H1 (cell line): ENCODE data around the gene JAKMIP1. TPM values are rescaled to one million over a fixed set of nuclear protein-coding genes. Genes with fewer than 3 reads are reported as not detected.

ENCODE experiments used
- CTCF ChIA-PET: fragments of 300-600 bp; sonication (Branson Sonifier 250); formaldehyde crosslinking; loops from one replicate; lab custom pipeline; 2021; ENCODE audit not compliant: partially characterized antibody; lab: Charles Lee
- POLR2A ChIA-PET: fragments of 300-600 bp; sonication (Branson Sonifier 250); formaldehyde crosslinking; loops from one replicate; lab custom pipeline; 2021; ENCODE audit warnings: inconsistent platforms; ENCODE audit not compliant: partially characterized antibody; lab: Charles Lee
- DNase-seq, 2 experiments: peaks; one replicate each; pipeline versions ENCODE4 v3.0.0 to v3.0.0-alpha.2; 2010 to 2022; ENCODE audit warnings: low spot score in 2 of 2, low read depth in 1 of 2, mixed read lengths in 1 of 2
- FAIRE-seq: peaks from 2 replicates; lab custom pipeline; 2011; peaks lifted over from hg19 to GRCh38; lab: Jason Lieb, UNC
- H2AFZ ChIP-seq: 2 replicates; pipeline ENCODE4 v1.8.1; 2012; ENCODE audit warnings: low read length, inconsistent platforms
- H2AK5ac ChIP-seq: 2 replicates; pipeline ENCODE4 v1.6.1; 2013; ENCODE audit warnings: low read depth, low read length
- H2BK120ac ChIP-seq: replicated peaks from 2 replicates; pipeline ENCODE3; 2013; ENCODE audit warnings: low read depth, low read length, inconsistent platforms
- H2BK12ac ChIP-seq: 2 replicates; pipeline ENCODE4 v1.6.1; 2013; ENCODE audit warnings: low read depth, low read length
- H2BK15ac ChIP-seq: 2 replicates; pipeline ENCODE4 v1.6.1; 2013; ENCODE audit warnings: low read length
- H2BK20ac ChIP-seq: 2 replicates; pipeline ENCODE4 v1.6.1; 2013; ENCODE audit warnings: low read length
- H2BK5ac ChIP-seq: 2 replicates; pipeline ENCODE4 v1.6.1; 2013; ENCODE audit warnings: low read depth, low read length
- H3K14ac ChIP-seq: 2 replicates; pipeline ENCODE4 v1.6.1; 2013; ENCODE audit warnings: inconsistent platforms; ENCODE audit not compliant: insufficient read length
- H3K18ac ChIP-seq: 2 replicates; pipeline ENCODE4 v1.6.1; 2013; ENCODE audit warnings: low read length; ENCODE audit errors: extremely low read depth
- H3K23ac ChIP-seq: 2 replicates; pipeline ENCODE4 v1.6.1; 2013; ENCODE audit warnings: inconsistent platforms; ENCODE audit not compliant: insufficient read length
- H3K23me2 ChIP-seq: 2 replicates; pipeline ENCODE4 v1.6.1; 2013; ENCODE audit warnings: low read depth, low read length
- H3K27ac ChIP-seq: 2 replicates; pipeline ENCODE4 v1.6.1; 2011; ENCODE audit warnings: low read depth, low read length, inconsistent platforms
- H3K27me3 ChIP-seq, 4 experiments: replicated peaks in 1 of 4; 1 replicate in 1 of 4; 2 replicates in 3 of 4; pipeline versions ENCODE4 v1.6.1 to v1.8.1; 2011 to 2013; ENCODE audit warnings: low read length in 3 of 4, mild to moderate bottlenecking in 3 of 4, inconsistent platforms in 2 of 4, mixed read lengths in 2 of 4, moderate library complexity in 1 of 4; ENCODE audit not compliant: control insufficient read depth in 3 of 4, insufficient read depth in 3 of 4; ENCODE audit errors: extremely low read depth in 1 of 4
- H3K36me3 ChIP-seq, 4 experiments: 2 replicates each; pipeline versions ENCODE4 v1.6.1 to v1.8.1; 2011 to 2013; ENCODE audit warnings: mild to moderate bottlenecking in 4 of 4, low read length in 3 of 4, moderate library complexity in 2 of 4, control low read depth in 1 of 4, inconsistent platforms in 1 of 4; ENCODE audit not compliant: insufficient read depth in 4 of 4, control insufficient read depth in 2 of 4
- H3K4ac ChIP-seq: replicated peaks from 2 replicates; pipeline ENCODE3; 2013; ENCODE audit warnings: low read length, low read depth, mixed read lengths, inconsistent platforms; ENCODE audit not compliant: insufficient read length
- H3K4me1 ChIP-seq, 4 experiments: replicated peaks in 1 of 4; 1 replicate in 1 of 4; 2 replicates in 3 of 4; pipeline versions ENCODE4 v1.6.1 to v1.8.1; 2011 to 2013; ENCODE audit warnings: low read length in 3 of 4, inconsistent platforms in 2 of 4, mixed read lengths in 1 of 4; ENCODE audit not compliant: insufficient read depth in 4 of 4, control insufficient read depth in 3 of 4
- H3K4me2 ChIP-seq, 2 experiments: 2 replicates each; pipeline versions ENCODE4 v1.6.1 to v1.8.1; 2011 to 2013; ENCODE audit warnings: low read depth in 2 of 2, low read length in 2 of 2, control low read depth in 1 of 2, inconsistent platforms in 1 of 2, mild to moderate bottlenecking in 1 of 2; ENCODE audit not compliant: insufficient read depth in 1 of 2
- H3K4me3 ChIP-seq, 4 experiments: fragments of 200-600, 300-600 bp in 1 of 4; sonication (generic), shearing (Covaris generic), sonication (Bioruptor Twin) in 1 of 4; 2 replicates each; pipeline versions ENCODE4 v1.5.1 to v1.8.1; 2011 to 2016; ENCODE audit warnings: low read length in 4 of 4, low read depth in 3 of 4, control low read depth in 2 of 4, inconsistent platforms in 2 of 4, mild to moderate bottlenecking in 2 of 4, mixed read lengths in 1 of 4, moderate library complexity in 1 of 4; ENCODE audit not compliant: insufficient read depth in 2 of 4; ENCODE audit errors: extremely low read depth in 1 of 4
- H3K56ac ChIP-seq: replicated peaks from 2 replicates; pipeline ENCODE3; 2013; ENCODE audit warnings: low read depth, mild to moderate bottlenecking, mixed read lengths, low read length, inconsistent platforms; ENCODE audit not compliant: insufficient read length
- H3K79me1 ChIP-seq: 2 replicates; pipeline ENCODE4 v1.6.1; 2013; ENCODE audit warnings: low read depth, low read length, control low read depth
- H3K79me2 ChIP-seq, 2 experiments: 2 replicates each; pipeline versions ENCODE4 v1.6.1 to v1.8.1; 2012 to 2013; ENCODE audit warnings: low read length in 2 of 2, mild to moderate bottlenecking in 2 of 2, inconsistent platforms in 1 of 2; ENCODE audit not compliant: insufficient read depth in 2 of 2, control insufficient read depth in 1 of 2
- H3K9ac ChIP-seq, 4 experiments: replicated peaks in 1 of 4; 1 replicate in 1 of 4; 2 replicates in 3 of 4; pipeline versions ENCODE4 v1.6.1 to v1.8.1; 2011 to 2013; ENCODE audit warnings: low read depth in 3 of 4, low read length in 3 of 4, control low read depth in 2 of 4, mild to moderate bottlenecking in 2 of 4, moderate library complexity in 2 of 4, inconsistent platforms in 1 of 4; ENCODE audit errors: extremely low read depth in 1 of 4
- H3K9me3 ChIP-seq, 2 experiments: 2 replicates each; pipeline versions ENCODE4 v1.6.1 to v1.8.1; 2012 to 2013; ENCODE audit warnings: mild to moderate bottlenecking in 2 of 2, moderate library complexity in 2 of 2, control low read depth in 1 of 2, inconsistent platforms in 1 of 2, low read depth in 1 of 2, low read length in 1 of 2, mixed read lengths in 1 of 2; ENCODE audit not compliant: insufficient read depth in 2 of 2
- H4K20me1 ChIP-seq, 2 experiments: replicated peaks in 1 of 2; 2 replicates each; pipeline versions ENCODE3 to v1.8.1; 2011 to 2013; ENCODE audit warnings: inconsistent platforms in 2 of 2, low read length in 2 of 2, mild to moderate bottlenecking in 1 of 2; ENCODE audit not compliant: insufficient read depth in 2 of 2, control insufficient read depth in 1 of 2
- H4K5ac ChIP-seq: 2 replicates; pipeline ENCODE4 v1.6.1; 2013; ENCODE audit warnings: low read length, low read depth, mixed read lengths, inconsistent platforms; ENCODE audit not compliant: insufficient read length
- H4K8ac ChIP-seq: 2 replicates; pipeline ENCODE4 v1.8.0; 2013; ENCODE audit warnings: mild to moderate bottlenecking, moderate library complexity, low read length, inconsistent platforms; ENCODE audit not compliant: insufficient read depth; ENCODE audit errors: extremely low read depth
- H4K91ac ChIP-seq: replicated peaks from 2 replicates; pipeline ENCODE3; 2013; ENCODE audit warnings: low read length, mixed read lengths, inconsistent platforms; ENCODE audit not compliant: insufficient read length
- CBX8 ChIP-seq: fragments of 300-800, 300-1000 bp; sonication (generic); IDR thresholded peaks from 2 replicates; pipeline ENCODE4 v1.7.1; 2016; ENCODE audit warnings: low read depth, low read length, borderline replicate concordance
- CREB1 ChIP-seq: IDR thresholded peaks from 2 replicates; pipeline ENCODE4 v1.6.1; 2012; ENCODE audit warnings: inconsistent platforms
- CTBP2 ChIP-seq: IDR thresholded peaks from 2 replicates; pipeline ENCODE4 v1.7.0; 2011; ENCODE audit warnings: borderline replicate concordance, mild to moderate bottlenecking, moderate library complexity, mixed read lengths, low read length; ENCODE audit not compliant: insufficient read depth, insufficient read length
- E2F6 ChIP-seq: IDR thresholded peaks from 2 replicates; pipeline ENCODE4 v1.6.1; 2012; ENCODE audit warnings: inconsistent platforms
- JUN ChIP-seq: IDR thresholded peaks from 2 replicates; pipeline ENCODE4 v1.6.1; 2011; ENCODE audit warnings: low read depth, mild to moderate bottlenecking, improper control_type of control experiment, low read length
- MAX ChIP-seq: IDR thresholded peaks from 2 replicates; pipeline ENCODE4 v1.6.1; 2012; ENCODE audit warnings: inconsistent platforms
- POU5F1 ChIP-seq: IDR thresholded peaks from 2 replicates; pipeline ENCODE4 v1.6.1; 2011; ENCODE audit warnings: low read depth, mild to moderate bottlenecking, low read length, moderate library complexity
- TAF1 ChIP-seq: IDR thresholded peaks from 2 replicates; pipeline ENCODE4 v1.6.1; 2011; ENCODE audit warnings: mild to moderate bottlenecking, low read depth, low read length
- TEAD4 ChIP-seq: IDR thresholded peaks from 2 replicates; pipeline ENCODE4 v1.6.1; 2012; ENCODE audit warnings: low read depth, low read length, inconsistent platforms, mixed read lengths
- ZNF274 ChIP-seq: IDR thresholded peaks from 2 replicates; pipeline ENCODE4 v1.7.0; 2012; ENCODE audit warnings: low read length, borderline replicate concordance; ENCODE audit errors: extremely low read depth
- WGBS, 2 experiments: shearing (Covaris generic) in 1 of 2; methylation state at CpG; one replicate each; pipeline versions ENCODE4 v1.1.6 to v1.1.7; 2013 to 2015; ENCODE audit warnings: low lambda C conversion rate in 2 of 2, mixed read lengths in 2 of 2, inconsistent platforms in 1 of 2, low coverage in 1 of 2, missing lambda C conversion rate in 1 of 2; ENCODE audit not compliant: insufficient replicate concordance in 2 of 2, insufficient coverage in 1 of 2, insufficient read length in 1 of 2; ENCODE audit errors: extremely low coverage in 1 of 2, missing lambda C conversion rate in 1 of 2; 5-methylcytosine and 5-hydroxymethylcytosine counted together
- polyA plus RNA-seq, 7 experiments: library from polyadenylated mRNA; depleted of rRNA in 3 of 7; stranded (reverse) in 5 of 7; unstranded in 2 of 7; fragments of >200 nt in 5 of 7; fragments of 200-250 nt in 2 of 7; gene quantifications; 1 replicate in 5 of 7; 2 replicates in 1 of 7; 4 replicates in 1 of 7; pipeline versions ENCODE4 v1.2.1 to v1.2.3, GENCODE V29; 2011 to 2013; ENCODE audit warnings: missing spikeins in 2 of 7, mixed read lengths in 2 of 7
- total RNA-seq: library from RNA; stranded (reverse); fragmentation: NEBNext Ultra II Directional; extraction: Animal tissue kit (Norgen Biotek cat#: 25700); gene quantifications from 2 replicates; pipeline ENCODE4 v1.2.1, GENCODE V29; 2021

JAKMIP1 gene
- total and polyA plus RNA-seq, 2 of the 8 experiments (the other 6 are each of a cell fraction or from before 2014, with no cell fraction given) = 2.5 to 4.4 TPM

DNA sequence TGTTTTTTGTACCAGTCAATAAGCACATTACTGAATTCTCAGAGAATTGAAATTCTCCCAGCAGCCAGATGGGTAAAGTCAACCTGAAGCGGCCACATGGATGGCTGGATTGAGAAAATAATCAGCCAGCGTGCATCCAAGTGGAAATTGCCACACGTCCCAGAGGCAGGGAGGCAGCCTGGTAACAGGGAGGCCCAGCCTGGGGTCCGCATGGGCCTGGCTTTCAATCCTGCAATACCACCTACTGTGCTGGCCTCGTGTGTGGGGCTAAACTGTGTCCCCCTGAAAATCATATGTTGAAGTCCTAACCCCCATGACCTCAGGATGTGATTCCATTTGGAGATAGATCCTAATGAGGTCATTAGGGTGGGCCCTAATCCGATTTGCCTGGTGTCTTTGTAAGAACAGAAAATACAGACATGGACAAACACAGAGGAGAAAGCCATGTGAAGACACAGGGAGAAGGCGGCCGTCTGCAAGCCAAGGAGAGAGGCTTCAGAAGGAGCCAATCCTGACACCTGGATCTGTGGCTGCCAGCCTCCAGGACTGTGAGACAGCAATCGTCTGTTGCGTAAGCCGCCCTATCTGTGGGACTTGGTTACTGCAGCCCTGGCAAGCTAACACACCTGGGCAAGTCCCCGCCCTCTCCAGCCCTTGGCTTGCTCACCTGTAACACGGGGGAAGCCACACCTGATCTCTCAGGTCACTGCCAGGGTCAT is 90.3 kb downstream of the JAKMIP1 start:
- Histone ChIP-seq H3K23ac (no peak overlapping the region), H2AFZ (0 out of 2 replicates have a peak overlapping the region, but pooled peaks have one; percentile 5), H2BK120ac (no peak overlapping the region), H3K4me2 (no peak overlapping the region), H4K20me1 (no peaks in the 10 kb centered on the region), H2BK12ac (peak overlapping the region; percentile 60; the same call in 1 of the 2 replicates), H3K9ac (no peak overlapping the region), H3K18ac (0 out of 2 replicates have a peak overlapping the region, but pooled peaks have one; percentile 9), H3K9me3 (peaks cover 0 to 5% of the 10 kb centered on the region in 2 experiments; a peak in 1 of 4 replicates), H3K27ac (no peak overlapping the region), H2BK20ac (no peak overlapping the region), H4K5ac (no peak overlapping the region), H2BK5ac (peak overlapping the region; percentile 52; the same call in 1 of the 2 replicates), H3K56ac (no peak overlapping the region), H3K79me1 (no peaks in the 10 kb centered on the region), H3K23me2 (no peaks in the 10 kb centered on the region), H2AK5ac (no peak overlapping the region; the same call in 1 of the 2 replicates), H4K8ac (no peak overlapping the region), H3K4me1 (peaks cover 1 to 14% (median 7%) of the 10 kb centered on the region in 4 experiments), H3K4ac (no peak overlapping the region), H3K27me3 (no peaks in the 10 kb centered on the region; a peak in 1 of 7 replicates), H3K14ac (no peak overlapping the region), H3K36me3 (peaks cover 0 to 3% (median 0%) of the 10 kb centered on the region in 4 experiments; a peak in 1 of 8 replicates), H4K91ac (no peak overlapping the region), H3K4me3 (no peak overlapping the region), H3K79me2 (no peaks in the 10 kb centered on the region), H2BK15ac (peak overlapping the region; percentile 74)
- POLR2A ChIA-PET = interaction anchor here (0.7 kb wide), 1 partner anchor 89 kb away, joined by 3 read pairs; no protein-coding TSS in a partner anchor
- 54% methylated on average over 13 of the region's 13 CpGs; no CpG with 5 or more reads in 1 of the 2 experiments for WGBS, 2 experiments
- DNase-seq = peak; percentile 62 to 82
- FAIRE-seq = peak; percentile 96
- CTCF ChIA-PET = interaction anchor here (0.7 to 4.6 kb wide), 23 partner anchors 9 to 255 kb away, joined by 3 to 23 read pairs (median 4); partner anchors contain the start of gene C4orf50
- no peak for TF ChIP-seq CTBP2
- TF ChIP-seq POU5F1 = no peak
- no peak for TF ChIP-seq JUN
- TF ChIP-seq CBX8 = no peak
- TF ChIP-seq ZNF274 = no peak
- peak; percentile 44; the same call in 1 of the 2 replicates for TF ChIP-seq MAX
- peak; percentile 37; the same call in 1 of the 2 replicates for TF ChIP-seq CREB1
- TF ChIP-seq E2F6 = no peak
- TF ChIP-seq TEAD4 = no peak
- TF ChIP-seq TAF1 = no peak
